ENCODE data around the gene GPR183.

GPR183 gene

GRCh38 chr13:99307247-99307646 lies at the start of gene GPR183:
Gene GPR183, minus strand, starts transcription at chr13:99307399. Its CDS starts 11,254 bp downstream, at chr13:99296145.
- no peak for DNase-seq (ENCODE audit: low read depth)

- no peak for DNase-seq (ENCODE audit: low read depth)
Measured at GRCh38 chr13:99356262-99357091, 49.3 kb upstream of the GPR183 start.

GRCh38 chr13:99356012-99356261 lies 48.7 kb upstream of the GPR183 start:
- DNase-seq (ENCODE audit: low read depth) = no peak

- DNase-seq (ENCODE audit: low read depth) = no peak
Measured at GRCh38 chr13:99355267-99356011, 48.2 kb upstream of the GPR183 start.

- DNase-seq (ENCODE audit: low read depth) = no peak
Measured at GRCh38 chr13:99354371-99354951, 47.3 kb upstream of the GPR183 start.

GRCh38 chr13:99353836-99354235 lies 46.6 kb upstream of the GPR183 start:
- no peak for DNase-seq (ENCODE audit: low read depth)

- DNase-seq (ENCODE audit: low read depth) = no peak
Measured at GRCh38 chr13:99353246-99353600, 46.0 kb upstream of the GPR183 start.

GRCh38 chr13:99352351-99353245 lies 45.4 kb upstream of the GPR183 start:
- no peak for DNase-seq (ENCODE audit: low read depth)

GRCh38 chr13:99351772-99352171 lies 44.6 kb upstream of the GPR183 start:
- no peak for DNase-seq (ENCODE audit: low read depth)

GRCh38 chr13:99350191-99350590 lies 43.0 kb upstream of the GPR183 start:
- no peak for DNase-seq (ENCODE audit: low read depth)

GRCh38 chr13:99347911-99348451 lies 40.8 kb upstream of the GPR183 start:
- DNase-seq (ENCODE audit: low read depth) = no peak

- DNase-seq (ENCODE audit: low read depth) = no peak
Measured at GRCh38 chr13:99347335-99347878, 40.2 kb upstream of the GPR183 start.

- DNase-seq (ENCODE audit: low read depth) = no peak
Measured at GRCh38 chr13:99346335-99347042, 39.3 kb upstream of the GPR183 start.

- DNase-seq (ENCODE audit: low read depth) = no peak
Measured at GRCh38 chr13:99345345-99345744, 38.1 kb upstream of the GPR183 start.

- no peak for DNase-seq (ENCODE audit: low read depth)
Measured at GRCh38 chr13:99344610-99345208, 37.5 kb upstream of the GPR183 start.

- DNase-seq (ENCODE audit: low read depth) = no peak
Measured at GRCh38 chr13:99342723-99343315, 35.6 kb upstream of the GPR183 start.

GRCh38 chr13:99341969-99342722 lies 34.9 kb upstream of the GPR183 start:
- no peak for DNase-seq (ENCODE audit: low read depth)

GRCh38 chr13:99340638-99341037 lies 33.4 kb upstream of the GPR183 start:
- DNase-seq (ENCODE audit: low read depth) = no peak

GRCh38 chr13:99339736-99340397 lies 32.7 kb upstream of the GPR183 start:
- no peak for DNase-seq (ENCODE audit: low read depth)
